ENCODE data around the gene FKRP. TPM values are rescaled to one million over a fixed set of nuclear protein-coding genes. Genes with fewer than 3 reads are reported as not detected.

The FKRP gene
- total and polyA plus RNA-seq, 2 of the 13 experiments (the other 11 are each of a cell fraction or from before 2014, with no cell fraction given), result 7.3 to 9.8 TPM

DNA sequence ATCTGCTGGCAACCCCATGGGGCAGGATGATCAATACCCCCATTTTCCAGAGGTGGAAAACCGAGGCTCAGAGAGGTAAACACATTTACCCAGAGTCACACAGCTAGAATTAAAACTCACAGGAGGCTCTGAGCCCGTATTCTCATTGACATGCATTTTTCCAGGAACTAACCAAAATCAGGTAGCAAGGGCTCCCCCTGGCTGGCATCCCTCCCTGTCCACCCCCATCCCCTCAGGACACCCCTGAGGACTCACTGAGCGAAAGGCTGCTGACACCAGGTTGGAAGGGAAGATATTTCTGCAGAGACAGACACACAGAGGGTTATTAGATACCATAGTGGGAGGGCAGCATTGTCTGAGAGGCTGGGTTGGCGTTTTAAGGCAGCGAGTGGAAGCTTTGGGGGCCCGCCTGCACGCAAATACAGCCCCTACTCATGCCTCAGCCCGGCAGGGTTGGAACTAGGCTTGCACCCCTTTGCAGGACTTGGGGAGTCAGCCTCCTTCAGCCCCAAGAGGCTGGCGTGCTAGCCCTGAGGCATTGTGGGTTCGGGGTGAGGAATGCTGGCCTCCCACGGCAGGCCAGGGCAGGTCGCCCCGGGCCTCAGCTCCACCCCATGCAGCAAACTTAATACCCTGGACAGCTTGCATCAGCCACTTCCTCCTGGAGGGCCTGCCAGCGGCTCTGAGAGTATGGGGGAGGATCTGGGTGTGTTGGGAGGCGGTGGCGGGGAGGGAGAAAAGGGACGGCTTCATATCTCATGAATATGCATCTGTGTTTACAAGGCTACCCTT is 38.6 kb downstream of the FKRP start (continued):
- peak; percentile 86 for TF ChIP-seq POLR2G (IDR thresholded peaks at IDR 0.05; ENCODE audit: low read depth, low read length)
- TF ChIP-seq RBFOX2 (IDR thresholded peaks at IDR 0.05; ENCODE audit: low read depth, low read length), result peak; percentile 84
- TF ChIP-seq, protein P1, sequence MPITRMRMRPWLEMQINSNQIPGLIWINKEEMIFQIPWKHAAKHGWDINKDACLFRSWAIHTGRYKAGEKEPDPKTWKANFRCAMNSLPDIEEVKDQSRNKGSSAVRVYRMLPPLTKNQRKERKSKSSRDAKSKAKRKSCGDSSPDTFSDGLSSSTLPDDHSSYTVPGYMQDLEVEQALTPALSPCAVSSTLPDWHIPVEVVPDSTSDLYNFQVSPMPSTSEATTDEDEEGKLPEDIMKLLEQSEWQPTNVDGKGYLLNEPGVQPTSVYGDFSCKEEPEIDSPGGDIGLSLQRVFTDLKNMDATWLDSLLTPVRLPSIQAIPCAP (CRISPR knock-in tag; IDR thresholded peaks at IDR 0.05; ENCODE audit: low read depth), result no peak
- TF ChIP-seq ZMAT3 (CRISPR knock-in tag; conservative IDR thresholded peaks at IDR 0.05), result peak; percentile 55; the same call in 1 of the 2 replicates
- TF ChIP-seq ZNF709 (CRISPR knock-in tag; IDR thresholded peaks at IDR 0.05), result no peak
- no peak for TF ChIP-seq PHF21A (CRISPR knock-in tag; IDR thresholded peaks at IDR 0.05)
- TF ChIP-seq ZNF430 (CRISPR knock-in tag; IDR thresholded peaks at IDR 0.05), result no peak; the same call in 1 of the 2 replicates
- TF ChIP-seq, protein P2, sequence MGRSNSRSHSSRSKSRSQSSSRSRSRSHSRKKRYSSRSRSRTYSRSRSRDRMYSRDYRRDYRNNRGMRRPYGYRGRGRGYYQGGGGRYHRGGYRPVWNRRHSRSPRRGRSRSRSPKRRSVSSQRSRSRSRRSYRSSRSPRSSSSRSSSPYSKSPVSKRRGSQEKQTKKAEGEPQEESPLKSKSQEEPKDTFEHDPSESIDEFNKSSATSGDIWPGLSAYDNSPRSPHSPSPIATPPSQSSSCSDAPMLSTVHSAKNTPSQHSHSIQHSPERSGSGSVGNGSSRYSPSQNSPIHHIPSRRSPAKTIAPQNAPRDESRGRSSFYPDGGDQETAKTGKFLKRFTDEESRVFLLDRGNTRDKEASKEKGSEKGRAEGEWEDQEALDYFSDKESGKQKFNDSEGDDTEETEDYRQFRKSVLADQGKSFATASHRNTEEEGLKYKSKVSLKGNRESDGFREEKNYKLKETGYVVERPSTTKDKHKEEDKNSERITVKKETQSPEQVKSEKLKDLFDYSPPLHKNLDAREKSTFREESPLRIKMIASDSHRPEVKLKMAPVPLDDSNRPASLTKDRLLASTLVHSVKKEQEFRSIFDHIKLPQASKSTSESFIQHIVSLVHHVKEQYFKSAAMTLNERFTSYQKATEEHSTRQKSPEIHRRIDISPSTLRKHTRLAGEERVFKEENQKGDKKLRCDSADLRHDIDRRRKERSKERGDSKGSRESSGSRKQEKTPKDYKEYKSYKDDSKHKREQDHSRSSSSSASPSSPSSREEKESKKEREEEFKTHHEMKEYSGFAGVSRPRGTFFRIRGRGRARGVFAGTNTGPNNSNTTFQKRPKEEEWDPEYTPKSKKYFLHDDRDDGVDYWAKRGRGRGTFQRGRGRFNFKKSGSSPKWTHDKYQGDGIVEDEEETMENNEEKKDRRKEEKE (IDR thresholded peaks at IDR 0.05), result no peak
- TF ChIP-seq NFIB (CRISPR knock-in tag; IDR thresholded peaks at IDR 0.05; ENCODE audit: borderline replicate concordance), result no peak
- TF ChIP-seq KDM6A (CRISPR knock-in tag; IDR thresholded peaks at IDR 0.05; ENCODE audit: low read depth), result no peak
- TF ChIP-seq ZNF839 (CRISPR knock-in tag; IDR thresholded peaks at IDR 0.05; ENCODE audit: borderline replicate concordance), result no peak
- no peak for TF ChIP-seq NFKB2 (CRISPR knock-in tag; IDR thresholded peaks at IDR 0.05; ENCODE audit: borderline replicate concordance)
- TF ChIP-seq, protein P3, sequence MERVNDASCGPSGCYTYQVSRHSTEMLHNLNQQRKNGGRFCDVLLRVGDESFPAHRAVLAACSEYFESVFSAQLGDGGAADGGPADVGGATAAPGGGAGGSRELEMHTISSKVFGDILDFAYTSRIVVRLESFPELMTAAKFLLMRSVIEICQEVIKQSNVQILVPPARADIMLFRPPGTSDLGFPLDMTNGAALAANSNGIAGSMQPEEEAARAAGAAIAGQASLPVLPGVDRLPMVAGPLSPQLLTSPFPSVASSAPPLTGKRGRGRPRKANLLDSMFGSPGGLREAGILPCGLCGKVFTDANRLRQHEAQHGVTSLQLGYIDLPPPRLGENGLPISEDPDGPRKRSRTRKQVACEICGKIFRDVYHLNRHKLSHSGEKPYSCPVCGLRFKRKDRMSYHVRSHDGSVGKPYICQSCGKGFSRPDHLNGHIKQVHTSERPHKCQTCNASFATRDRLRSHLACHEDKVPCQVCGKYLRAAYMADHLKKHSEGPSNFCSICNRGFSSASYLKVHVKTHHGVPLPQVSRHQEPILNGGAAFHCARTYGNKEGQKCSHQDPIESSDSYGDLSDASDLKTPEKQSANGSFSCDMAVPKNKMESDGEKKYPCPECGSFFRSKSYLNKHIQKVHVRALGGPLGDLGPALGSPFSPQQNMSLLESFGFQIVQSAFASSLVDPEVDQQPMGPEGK (CRISPR knock-in tag; IDR thresholded peaks at IDR 0.05), result peak; percentile 73
- no peak; the same call in 1 of the 2 replicates for TF ChIP-seq CBFB (CRISPR knock-in tag; IDR thresholded peaks at IDR 0.05)
- TF ChIP-seq FOXK1 (CRISPR knock-in tag; IDR thresholded peaks at IDR 0.05; ENCODE audit: borderline replicate concordance, low read depth), result peak; percentile 12; the same call in 1 of the 2 replicates
- TF ChIP-seq ZNF607 (CRISPR knock-in tag; IDR thresholded peaks at IDR 0.05; ENCODE audit: borderline replicate concordance), result no peak
- TF ChIP-seq, protein P4, sequence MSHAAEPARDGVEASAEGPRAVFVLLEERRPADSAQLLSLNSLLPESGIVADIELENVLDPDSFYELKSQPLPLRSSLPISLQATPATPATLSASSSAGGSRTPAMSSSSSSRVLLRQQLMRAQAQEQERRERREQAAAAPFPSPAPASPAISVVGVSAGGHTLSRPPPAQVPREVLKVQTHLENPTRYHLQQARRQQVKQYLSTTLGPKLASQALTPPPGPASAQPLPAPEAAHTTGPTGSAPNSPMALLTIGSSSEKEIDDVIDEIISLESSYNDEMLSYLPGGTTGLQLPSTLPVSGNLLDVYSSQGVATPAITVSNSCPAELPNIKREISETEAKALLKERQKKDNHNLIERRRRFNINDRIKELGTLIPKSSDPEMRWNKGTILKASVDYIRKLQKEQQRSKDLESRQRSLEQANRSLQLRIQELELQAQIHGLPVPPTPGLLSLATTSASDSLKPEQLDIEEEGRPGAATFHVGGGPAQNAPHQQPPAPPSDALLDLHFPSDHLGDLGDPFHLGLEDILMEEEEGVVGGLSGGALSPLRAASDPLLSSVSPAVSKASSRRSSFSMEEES (CRISPR knock-in tag; IDR thresholded peaks at IDR 0.05), result no peak
- TF ChIP-seq NPAS2 (CRISPR knock-in tag; IDR thresholded peaks at IDR 0.05; ENCODE audit: borderline replicate concordance), result no peak
- TF ChIP-seq ZNF224 (CRISPR knock-in tag; IDR thresholded peaks at IDR 0.05), result no peak
- TF ChIP-seq SMAD3 (CRISPR knock-in tag; IDR thresholded peaks at IDR 0.05), result no peak; the same call in 1 of the 2 replicates
- TF ChIP-seq MZF1 (CRISPR knock-in tag; IDR thresholded peaks at IDR 0.05; ENCODE audit: borderline replicate concordance), result no peak; the same call in 1 of the 2 replicates
- no peak for TF ChIP-seq ZNF180 (CRISPR knock-in tag; IDR thresholded peaks at IDR 0.05; ENCODE audit: borderline replicate concordance, low read depth)
- no peak for TF ChIP-seq REXO4 (CRISPR knock-in tag; IDR thresholded peaks at IDR 0.05; ENCODE audit: borderline replicate concordance)
